ENCODE measurements around the gene EREG. TPM values are rescaled to one million over a fixed set of nuclear protein-coding genes. Genes with fewer than 3 reads are reported as not detected.

EREG gene
- total RNA-seq, 2 experiments from 2014 or later, result not detected

- Histone ChIP-seq H4K20me1 (ENCODE audit: insufficient read depth, low read length) (no peaks in the 10 kb centered on the region), H3K79me2 (ENCODE audit: insufficient read depth, low read depth, low read length) (no peaks in the 10 kb centered on the region), H3K9me3 (ENCODE audit: low read length) (no peaks in the 10 kb centered on the region), H3K27ac (ENCODE audit: low read depth, low read length, poor library complexity, severe bottlenecking) (no peak overlapping the region), H3K36me3 (ENCODE audit: insufficient read depth, low read length) (no peaks in the 10 kb centered on the region), H3K4me3 (ENCODE audit: low read depth, low read length, poor library complexity, severe bottlenecking) (no peak overlapping the region), H3K4me1 (ENCODE audit: insufficient read depth, low read length, poor library complexity, severe bottlenecking) (no peaks in the 10 kb centered on the region), H2AFZ (ENCODE audit: low read length) (no peak overlapping the region), H3K4me2 (ENCODE audit: low read length) (no peak overlapping the region), H3K9me2 (ENCODE audit: insufficient read depth, low read length) (no peaks in the 10 kb centered on the region)
- TF ChIP-seq CTCF (conservative IDR thresholded peaks at IDR 0.05; ENCODE audit: low read length) (no peak), EZH2phosphoT487 (IDR thresholded peaks at IDR 0.05; ENCODE audit: borderline replicate concordance, low read depth, low read length) (no peak)
- DNase-seq (ENCODE audit: low spot score), result no peak
- POLR2A ChIA-PET, result no interaction called here
- intact Hi-C loops (cut with micrococcal nuclease; ENCODE audit: unreplicated experiment), result no loop called here
- BruUV-seq (replicated peaks), result no TSS peak
- CTCF ChIA-PET (ENCODE audit: unreplicated experiment), result no interaction called here
These were observed 33.7 kb upstream of the EREG start for GRCh38 chr4:74331252-74331651.

- intact Hi-C loops (cut with micrococcal nuclease; ENCODE audit: unreplicated experiment), result no loop called here
- CTCF ChIA-PET (ENCODE audit: unreplicated experiment), result no interaction called here
- H2AFZ ChIP-seq (ENCODE audit: low read length), result no peak overlapping the region
- H4K20me1 ChIP-seq (ENCODE audit: insufficient read depth, low read length), result no peaks in the 10 kb centered on the region
- no peaks in the 10 kb centered on the region for H3K9me2 ChIP-seq (ENCODE audit: insufficient read depth, low read length)
- H3K4me1 ChIP-seq (ENCODE audit: insufficient read depth, low read length, poor library complexity, severe bottlenecking), result no peaks in the 10 kb centered on the region
- H3K9me3 ChIP-seq (ENCODE audit: low read length), result no peaks in the 10 kb centered on the region
- H3K36me3 ChIP-seq (ENCODE audit: insufficient read depth, low read length), result no peaks in the 10 kb centered on the region
- no peak for DNase-seq (ENCODE audit: low spot score)
- H3K4me3 ChIP-seq (ENCODE audit: low read depth, low read length, poor library complexity, severe bottlenecking), result no peak overlapping the region
- H3K27ac ChIP-seq (ENCODE audit: low read depth, low read length, poor library complexity, severe bottlenecking), result no peak overlapping the region
- POLR2A ChIA-PET, result interaction anchor here (0.7 kb wide), 2 partner anchors 14 to 623 kb away, joined by 4 to 5 read pairs; no protein-coding TSS in a partner anchor
- no TSS peak for BruUV-seq (replicated peaks)
- H3K79me2 ChIP-seq (ENCODE audit: insufficient read depth, low read depth, low read length), result no peaks in the 10 kb centered on the region
- H3K4me2 ChIP-seq (ENCODE audit: low read length), result no peak overlapping the region
- TF ChIP-seq EZH2phosphoT487 (IDR thresholded peaks at IDR 0.05; ENCODE audit: borderline replicate concordance, low read depth, low read length), result no peak
- TF ChIP-seq CTCF (conservative IDR thresholded peaks at IDR 0.05; ENCODE audit: low read length), result no peak
These were observed 33.0 kb upstream of the EREG start for GRCh38 chr4:74331944-74332343.

- POLR2A ChIA-PET, result no interaction called here
- no TSS peak for BruUV-seq (replicated peaks)
These were observed 30.3 kb upstream of the EREG start for GRCh38 chr4:74334636-74335035.

More at GRCh38 chr4:74334636-74335035, 30.3 kb upstream of the EREG start:
- H4K20me1 ChIP-seq (ENCODE audit: insufficient read depth, low read length), result no peaks in the 10 kb centered on the region
- H2AFZ ChIP-seq (ENCODE audit: low read length), result no peak overlapping the region
- no peak overlapping the region for H3K4me3 ChIP-seq (ENCODE audit: low read depth, low read length, poor library complexity, severe bottlenecking)
- intact Hi-C loops (cut with micrococcal nuclease; ENCODE audit: unreplicated experiment), result no loop called here
- DNase-seq (ENCODE audit: low spot score), result no peak
- CTCF ChIA-PET (ENCODE audit: unreplicated experiment), result no interaction called here
- no peaks in the 10 kb centered on the region for H3K9me2 ChIP-seq (ENCODE audit: insufficient read depth, low read length)
- no peaks in the 10 kb centered on the region for H3K79me2 ChIP-seq (ENCODE audit: insufficient read depth, low read depth, low read length)
- TF ChIP-seq CTCF (conservative IDR thresholded peaks at IDR 0.05; ENCODE audit: low read length), result no peak
- no peak for TF ChIP-seq EZH2phosphoT487 (IDR thresholded peaks at IDR 0.05; ENCODE audit: borderline replicate concordance, low read depth, low read length)
- H3K4me2 ChIP-seq (ENCODE audit: low read length), result no peak overlapping the region
- H3K27ac ChIP-seq (ENCODE audit: low read depth, low read length, poor library complexity, severe bottlenecking), result no peak overlapping the region
- no peaks in the 10 kb centered on the region for H3K9me3 ChIP-seq (ENCODE audit: low read length)
- H3K4me1 ChIP-seq (ENCODE audit: insufficient read depth, low read length, poor library complexity, severe bottlenecking), result no peaks in the 10 kb centered on the region
- no peaks in the 10 kb centered on the region for H3K36me3 ChIP-seq (ENCODE audit: insufficient read depth, low read length)
